LNCAP (cell line): ENCODE results near the gene NUDT3.

Experiments used
- CTCF ChIP-seq: fragments of 450-650 bp; IDR thresholded peaks from 2 replicates; pipeline ENCODE4 v1.5.1; 2017; ENCODE audit warnings: mild to moderate bottlenecking

Gene NUDT3

GRCh38 chr6:34383656-34384320 is 8.7 kb downstream of the NUDT3 start:
- TF ChIP-seq CTCF = no peak

GRCh38 chr6:34383161-34383631 is 9.3 kb downstream of the NUDT3 start:
- TF ChIP-seq CTCF = no peak

- TF ChIP-seq CTCF = no peak
Measured at GRCh38 chr6:34381081-34381480, 11.4 kb downstream of the NUDT3 start.

GRCh38 chr6:34378470-34378869 is 14.0 kb downstream of the NUDT3 start:
- no peak for TF ChIP-seq CTCF

- no peak for TF ChIP-seq CTCF
Measured at GRCh38 chr6:34377984-34378383, 14.5 kb downstream of the NUDT3 start.

GRCh38 chr6:34375833-34376232 is 16.6 kb downstream of the NUDT3 start:
- no peak for TF ChIP-seq CTCF

GRCh38 chr6:34374508-34374907 is 18.0 kb downstream of the NUDT3 start:
- no peak for TF ChIP-seq CTCF

- no peak for TF ChIP-seq CTCF
Measured at GRCh38 chr6:34374069-34374468, 18.4 kb downstream of the NUDT3 start.
